Measurements from ENCODE around the gene FOXO3. TPM values are rescaled to one million over a fixed set of nuclear protein-coding genes. Genes with fewer than 3 reads are reported as not detected.

Gene FOXO3
- total and polyA plus RNA-seq, 2 of the 13 experiments (the other 11 are each of a cell fraction or from before 2014, with no cell fraction given) = 16.0 to 22.5 TPM

GRCh38 chr6:108558372-108559096 is 2.2 kb upstream of the FOXO3 start (continued):
- TF ChIP-seq ZNF563 (CRISPR knock-in tag; IDR thresholded peaks at IDR 0.05) = no peak
- no peak for TF ChIP-seq ZNF496 (CRISPR knock-in tag; IDR thresholded peaks at IDR 0.05; ENCODE audit: insufficient replicate concordance)
- TF ChIP-seq PCBP1 (IDR thresholded peaks at IDR 0.05; ENCODE audit: borderline replicate concordance, low read depth, low read length) = 0 out of 2 replicates have a peak, but pooled peaks have one; percentile 65
- TF ChIP-seq HOXA7 (CRISPR knock-in tag; IDR thresholded peaks at IDR 0.05) = no peak
- TF ChIP-seq, protein P1, sequence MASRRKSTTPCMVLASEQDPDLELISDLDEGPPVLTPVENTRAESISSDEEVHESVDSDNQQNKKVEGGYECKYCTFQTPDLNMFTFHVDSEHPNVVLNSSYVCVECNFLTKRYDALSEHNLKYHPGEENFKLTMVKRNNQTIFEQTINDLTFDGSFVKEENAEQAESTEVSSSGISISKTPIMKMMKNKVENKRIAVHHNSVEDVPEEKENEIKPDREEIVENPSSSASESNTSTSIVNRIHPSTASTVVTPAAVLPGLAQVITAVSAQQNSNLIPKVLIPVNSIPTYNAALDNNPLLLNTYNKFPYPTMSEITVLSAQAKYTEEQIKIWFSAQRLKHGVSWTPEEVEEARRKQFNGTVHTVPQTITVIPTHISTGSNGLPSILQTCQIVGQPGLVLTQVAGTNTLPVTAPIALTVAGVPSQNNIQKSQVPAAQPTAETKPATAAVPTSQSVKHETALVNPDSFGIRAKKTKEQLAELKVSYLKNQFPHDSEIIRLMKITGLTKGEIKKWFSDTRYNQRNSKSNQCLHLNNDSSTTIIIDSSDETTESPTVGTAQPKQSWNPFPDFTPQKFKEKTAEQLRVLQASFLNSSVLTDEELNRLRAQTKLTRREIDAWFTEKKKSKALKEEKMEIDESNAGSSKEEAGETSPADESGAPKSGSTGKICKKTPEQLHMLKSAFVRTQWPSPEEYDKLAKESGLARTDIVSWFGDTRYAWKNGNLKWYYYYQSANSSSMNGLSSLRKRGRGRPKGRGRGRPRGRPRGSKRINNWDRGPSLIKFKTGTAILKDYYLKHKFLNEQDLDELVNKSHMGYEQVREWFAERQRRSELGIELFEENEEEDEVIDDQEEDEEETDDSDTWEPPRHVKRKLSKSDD (CRISPR knock-in tag; IDR thresholded peaks at IDR 0.05; ENCODE audit: low read depth) = no peak
- peak; percentile 90 for TF ChIP-seq SAP130 (CRISPR knock-in tag; IDR thresholded peaks at IDR 0.05; ENCODE audit: low read depth)
- no peak for TF ChIP-seq ZNF850 (CRISPR knock-in tag; conservative IDR thresholded peaks at IDR 0.05)
- TF ChIP-seq ZNF792 (CRISPR knock-in tag; IDR thresholded peaks at IDR 0.05) = peak; percentile 79
- no peak for TF ChIP-seq ZNF326 (CRISPR knock-in tag; IDR thresholded peaks at IDR 0.05; ENCODE audit: borderline replicate concordance)
- TF ChIP-seq ZNF282 (IDR thresholded peaks at IDR 0.05; ENCODE audit: partially characterized antibody) = no peak
- TF ChIP-seq ZIK1 (CRISPR knock-in tag; IDR thresholded peaks at IDR 0.05; ENCODE audit: borderline replicate concordance, low read depth) = no peak
- no peak for TF ChIP-seq GLI4 (CRISPR knock-in tag; IDR thresholded peaks at IDR 0.05; ENCODE audit: borderline replicate concordance)
- no peak for TF ChIP-seq ZNF780A (CRISPR knock-in tag; IDR thresholded peaks at IDR 0.05)
- TF ChIP-seq ATM (IDR thresholded peaks at IDR 0.05; ENCODE audit: borderline replicate concordance) = no peak
- TF ChIP-seq, protein P2, sequence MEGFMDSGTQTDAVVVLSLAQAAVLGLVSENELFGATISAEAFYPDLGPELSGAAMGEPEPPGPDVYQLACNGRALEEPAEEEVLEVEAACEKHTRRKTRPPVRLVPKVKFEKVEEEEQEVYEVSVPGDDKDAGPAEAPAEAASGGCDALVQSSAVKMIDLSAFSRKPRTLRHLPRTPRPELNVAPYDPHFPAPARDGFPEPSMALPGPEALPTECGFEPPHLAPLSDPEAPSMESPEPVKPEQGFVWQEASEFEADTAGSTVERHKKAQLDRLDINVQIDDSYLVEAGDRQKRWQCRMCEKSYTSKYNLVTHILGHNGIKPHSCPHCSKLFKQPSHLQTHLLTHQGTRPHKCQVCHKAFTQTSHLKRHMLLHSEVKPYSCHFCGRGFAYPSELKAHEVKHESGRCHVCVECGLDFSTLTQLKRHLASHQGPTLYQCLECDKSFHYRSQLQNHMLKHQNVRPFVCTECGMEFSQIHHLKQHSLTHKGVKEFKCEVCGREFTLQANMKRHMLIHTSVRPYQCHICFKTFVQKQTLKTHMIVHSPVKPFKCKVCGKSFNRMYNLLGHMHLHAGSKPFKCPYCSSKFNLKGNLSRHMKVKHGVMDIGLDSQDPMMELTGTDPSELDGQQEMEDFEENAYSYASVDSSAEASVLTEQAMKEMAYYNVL (CRISPR knock-in tag; IDR thresholded peaks at IDR 0.05; ENCODE audit: borderline replicate concordance) = peak; percentile 66; the same call in 1 of the 2 replicates
- no peak for TF ChIP-seq ZBTB38 (CRISPR knock-in tag; IDR thresholded peaks at IDR 0.05)
- TF ChIP-seq, protein P3, sequence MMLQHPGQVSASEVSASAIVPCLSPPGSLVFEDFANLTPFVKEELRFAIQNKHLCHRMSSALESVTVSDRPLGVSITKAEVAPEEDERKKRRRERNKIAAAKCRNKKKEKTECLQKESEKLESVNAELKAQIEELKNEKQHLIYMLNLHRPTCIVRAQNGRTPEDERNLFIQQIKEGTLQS (CRISPR knock-in tag; IDR thresholded peaks at IDR 0.05) = peak; percentile 95
- TF ChIP-seq STAG1 (CRISPR knock-in tag; IDR thresholded peaks at IDR 0.05) = peak; percentile 34; the same call in 1 of the 2 replicates
- TF ChIP-seq IKZF5 (CRISPR knock-in tag; IDR thresholded peaks at IDR 0.05) = peak; percentile 43; the same call in 1 of the 2 replicates
- TF ChIP-seq ZNF124 (CRISPR knock-in tag; IDR thresholded peaks at IDR 0.05) = no peak
- TF ChIP-seq ZFP82 (CRISPR knock-in tag; IDR thresholded peaks at IDR 0.05; ENCODE audit: borderline replicate concordance) = no peak
- no peak for TF ChIP-seq ZNF367 (CRISPR knock-in tag; IDR thresholded peaks at IDR 0.05; ENCODE audit: borderline replicate concordance)
